Measurements from ENCODE around the gene FGF14. TPM values are rescaled to one million over a fixed set of nuclear protein-coding genes. Genes with fewer than 3 reads are reported as not detected.

The FGF14 gene
- total and polyA plus RNA-seq, 3 donors from 2014 or later: 0.56 to 4.5 (median 1.7) TPM

- H3K36me3 ChIP-seq (ENCODE audit: low read depth, missing control alignments): no peaks in the 10 kb centered on the region
- DNase-seq: no peak
- 88 to 92% methylated on average over 5 of the region's 5 CpGs for WGBS, 2 donors
- no peaks in the 10 kb centered on the region for H3K27me3 ChIP-seq
- H3K27ac ChIP-seq: no peak overlapping the region
- no peak overlapping the region for H3K4me3 ChIP-seq
- H3K9me3 ChIP-seq: no peaks in the 10 kb centered on the region
- H3K4me1 ChIP-seq: no peaks in the 10 kb centered on the region
- intact Hi-C loops (cut with DNase I; ENCODE audit: low total_unique reads): no loop called here
- TF ChIP-seq POLR2A (IDR thresholded peaks at IDR 0.05) (no peak), CTCF (IDR thresholded peaks at IDR 0.05) (no peak)
These were observed 83.6 kb downstream of the FGF14 start for GRCh38 chr13:102318233-102318632.

- intact Hi-C loops (cut with DNase I; ENCODE audit: low total_unique reads): no loop called here
- Histone ChIP-seq H3K36me3 (ENCODE audit: low read depth, missing control alignments) (no peaks in the 10 kb centered on the region), H3K4me3 (no peak overlapping the region), H3K27me3 (no peaks in the 10 kb centered on the region), H3K4me1 (no peaks in the 10 kb centered on the region), H3K9me3 (no peaks in the 10 kb centered on the region), H3K27ac (no peak overlapping the region)
- WGBS, 2 donors: 30 to 34% methylated on average over 2 of the region's 2 CpGs
- no peak for TF ChIP-seq POLR2A (IDR thresholded peaks at IDR 0.05)
- TF ChIP-seq CTCF (IDR thresholded peaks at IDR 0.05): no peak
- peak; percentile 71 for DNase-seq
These were observed 84.3 kb downstream of the FGF14 start for GRCh38 chr13:102317593-102317992.

- Histone ChIP-seq H3K27ac (no peak overlapping the region), H3K4me3 (no peak overlapping the region), H3K36me3 (ENCODE audit: low read depth, missing control alignments) (no peaks in the 10 kb centered on the region), H3K4me1 (no peaks in the 10 kb centered on the region), H3K27me3 (no peaks in the 10 kb centered on the region), H3K9me3 (no peaks in the 10 kb centered on the region)
- intact Hi-C loops (cut with DNase I; ENCODE audit: low total_unique reads): no loop called here
- no peak for TF ChIP-seq POLR2A (IDR thresholded peaks at IDR 0.05)
- no peak for DNase-seq
- 90 to 94% methylated on average over 3 of the region's 3 CpGs for WGBS, 2 donors
These were observed 85.1 kb downstream of the FGF14 start for GRCh38 chr13:102316732-102317131.

GRCh38 chr13:102312841-102313240 lies 89.0 kb downstream of the FGF14 start:
- TF ChIP-seq CTCF (IDR thresholded peaks at IDR 0.05): no peak
- no peak for TF ChIP-seq POLR2A (IDR thresholded peaks at IDR 0.05)
- H3K36me3 ChIP-seq (ENCODE audit: low read depth, missing control alignments): no peaks in the 10 kb centered on the region
- intact Hi-C loops (cut with DNase I; ENCODE audit: low total_unique reads): no loop called here
- 80 to 87% methylated on average over 4 of the region's 4 CpGs for WGBS, 2 donors
- no peaks in the 10 kb centered on the region for H3K27me3 ChIP-seq
- no peak overlapping the region for H3K27ac ChIP-seq
- no peaks in the 10 kb centered on the region for H3K9me3 ChIP-seq
- H3K4me1 ChIP-seq: peaks cover 4% of the 10 kb centered on the region
- no peak for DNase-seq
- no peak overlapping the region for H3K4me3 ChIP-seq

GRCh38 chr13:102311901-102312300 lies 89.9 kb downstream of the FGF14 start:
- 55 to 67% methylated on average over 3 of the region's 3 CpGs for WGBS, 2 donors
- Histone ChIP-seq H3K27me3 (no peaks in the 10 kb centered on the region), H3K4me3 (no peak overlapping the region), H3K9me3 (no peaks in the 10 kb centered on the region), H3K27ac (peak overlapping the region in 1 of 2 donors; percentile 29), H3K36me3 (ENCODE audit: low read depth, missing control alignments) (no peaks in the 10 kb centered on the region), H3K4me1 (peaks cover 4% of the 10 kb centered on the region)
- intact Hi-C loops (cut with DNase I; ENCODE audit: low total_unique reads): no loop called here
- DNase-seq: no peak
- TF ChIP-seq CTCF (IDR thresholded peaks at IDR 0.05): no peak
- TF ChIP-seq POLR2A (IDR thresholded peaks at IDR 0.05): no peak
